Measurements from ENCODE around the gene VSTM5.
"Not testable (repeated sequence)": the region's sequence is repeated elsewhere in the genome, so short reads cannot be mapped to it uniquely, and the experiment has no call there.

Gene VSTM5, protein sequence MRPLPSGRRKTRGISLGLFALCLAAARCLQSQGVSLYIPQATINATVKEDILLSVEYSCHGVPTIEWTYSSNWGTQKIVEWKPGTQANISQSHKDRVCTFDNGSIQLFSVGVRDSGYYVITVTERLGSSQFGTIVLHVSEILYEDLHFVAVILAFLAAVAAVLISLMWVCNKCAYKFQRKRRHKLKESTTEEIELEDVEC

DNA sequence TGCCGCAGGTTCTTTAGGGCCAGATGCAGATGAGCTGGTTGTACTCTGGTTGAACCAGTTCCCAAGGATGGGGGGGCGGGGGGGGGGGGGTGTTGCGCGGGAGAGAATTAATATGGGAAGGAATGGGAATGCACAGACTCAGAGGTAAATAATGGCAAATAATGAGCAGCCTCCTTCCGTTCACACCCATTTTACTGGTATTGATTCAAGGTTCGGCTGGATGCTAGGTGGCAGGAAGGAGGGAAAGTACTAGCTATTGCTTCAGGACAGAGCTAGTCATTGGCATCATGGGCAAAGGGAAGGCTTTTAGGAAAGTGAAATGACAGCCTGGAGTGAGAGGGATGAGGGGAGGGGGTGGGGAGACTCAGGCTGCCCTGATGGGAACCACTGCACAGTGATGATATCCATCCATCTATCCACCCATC lies at the start of gene VSTM5:
Gene VSTM5 (minus strand): TSS at position 25 of the 425 bp plus-strand sequence. CDS start 116 bp downstream, outside the sequence.
- in situ Hi-C loops (cut with HindIII; ENCODE audit: low sequenced_read_pairs) = no loop called here
- no peak for TF ChIP-seq CTCF (IDR thresholded peaks at IDR 0.05; ENCODE audit: low read depth, low read length)
- DNase-seq (ENCODE audit: low read depth, low spot score) = no peak
- peak within 1 kb of the TSS; percentile 38 for H3K4me3 ChIP-seq (ENCODE audit: low read depth, low read length)

DNA sequence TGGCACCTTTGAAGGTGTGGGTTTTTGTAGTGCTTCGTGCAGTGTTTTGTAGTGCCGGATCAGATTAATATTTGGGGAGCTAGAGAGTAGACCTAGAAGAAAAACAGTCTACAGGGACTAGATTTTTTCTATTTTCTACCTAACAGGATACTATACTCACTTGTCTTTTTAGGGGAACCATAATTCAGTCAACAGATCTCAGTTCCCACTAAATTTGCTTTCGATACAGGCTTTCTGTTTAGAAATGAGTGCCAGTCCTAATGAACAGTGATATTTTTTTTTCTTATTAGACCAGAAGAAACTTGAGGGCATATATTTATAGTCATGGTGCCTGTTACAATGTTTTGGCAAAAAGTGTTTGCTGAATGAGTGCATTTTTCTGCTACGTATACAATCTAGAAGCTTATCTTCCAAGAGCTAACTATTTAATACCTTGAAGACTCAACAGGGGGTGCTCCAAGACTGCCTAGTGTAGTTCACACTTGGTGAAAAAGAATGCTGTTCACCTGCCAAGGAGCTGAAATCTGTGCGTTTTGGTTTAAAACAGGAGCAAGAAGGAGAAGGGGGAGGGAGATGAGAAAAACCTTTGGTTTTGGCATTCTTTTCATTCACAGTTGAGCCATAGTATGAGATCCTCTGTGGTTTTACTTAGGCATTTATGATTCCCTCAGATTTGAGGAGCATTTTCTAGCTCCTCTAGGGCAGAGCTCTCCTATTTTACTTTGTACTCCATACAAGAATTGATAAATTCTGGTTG lies 44.9 kb upstream of the VSTM5 start:
- DNase-seq (ENCODE audit: low read depth, low spot score) = peak; percentile 87
- in situ Hi-C loops (cut with HindIII; ENCODE audit: low sequenced_read_pairs) = no loop called here
- TF ChIP-seq CTCF (IDR thresholded peaks at IDR 0.05; ENCODE audit: low read depth, low read length) = peak; percentile 71
- no peak overlapping the region for H3K4me3 ChIP-seq (ENCODE audit: low read depth, low read length)

- in situ Hi-C loops (cut with HindIII; ENCODE audit: low sequenced_read_pairs) = no loop called here
- no peak for TF ChIP-seq CTCF (IDR thresholded peaks at IDR 0.05; ENCODE audit: low read depth, low read length)
These were observed 40.1 kb upstream of the VSTM5 start for GRCh38 chr11:93890391-93891051.

GRCh38 chr11:93887111-93887510 lies 36.7 kb upstream of the VSTM5 start:
- no peak for DNase-seq (ENCODE audit: low read depth, low spot score)
- no peak for TF ChIP-seq CTCF (IDR thresholded peaks at IDR 0.05; ENCODE audit: low read depth, low read length)
- in situ Hi-C loops (cut with HindIII; ENCODE audit: low sequenced_read_pairs) = no loop called here
- H3K4me3 ChIP-seq (ENCODE audit: low read depth, low read length) = no peak overlapping the region

More at GRCh38 chr11:93890391-93891051, 40.1 kb upstream of the VSTM5 start:
- no peak overlapping the region for H3K4me3 ChIP-seq (ENCODE audit: low read depth, low read length)
- DNase-seq (ENCODE audit: low read depth, low spot score) = no peak

DNA sequence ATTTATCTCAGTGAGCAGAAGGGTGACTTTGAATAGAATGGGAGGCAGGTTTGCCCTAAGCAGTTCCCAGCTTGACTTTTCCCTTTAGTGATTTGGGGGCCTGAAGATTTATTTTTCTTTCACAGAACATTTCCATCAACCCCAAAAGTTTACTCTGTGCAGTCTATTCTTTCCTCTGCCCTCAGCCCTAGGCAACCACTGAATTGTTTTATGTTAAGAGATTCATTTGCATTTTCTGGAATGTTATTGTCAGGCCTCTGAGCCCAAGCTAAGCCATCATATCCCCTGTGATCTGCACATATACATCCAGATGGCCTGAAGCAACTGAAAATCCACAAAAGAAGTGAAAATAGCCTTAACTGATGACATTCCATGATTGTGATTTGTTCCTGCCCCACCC lies 28.7 kb upstream of the VSTM5 start:
- H3K4me3 ChIP-seq (ENCODE audit: low read depth, low read length); DNase-seq (ENCODE audit: low read depth, low spot score); in situ Hi-C loops (cut with HindIII; ENCODE audit: low sequenced_read_pairs): not testable (repeated sequence)

DNA sequence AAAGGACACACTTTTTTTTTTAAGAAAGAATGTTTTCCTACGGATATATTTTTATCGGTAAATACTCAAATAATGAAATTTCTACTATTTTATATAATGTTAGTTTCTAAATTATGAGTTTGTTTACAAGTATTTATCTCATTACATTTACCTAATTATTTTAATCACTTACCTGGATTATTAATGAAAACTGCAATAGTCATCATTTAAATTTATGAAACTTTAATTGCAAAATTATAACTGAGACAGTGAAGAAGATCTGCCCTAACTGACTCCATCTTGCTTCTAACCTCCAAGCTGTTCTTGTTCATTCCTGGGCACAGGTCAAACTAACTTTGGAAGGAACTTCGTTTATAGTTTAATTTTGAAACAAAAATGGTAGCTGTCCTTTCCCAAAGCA lies 25.2 kb upstream of the VSTM5 start:
- TF ChIP-seq CTCF (IDR thresholded peaks at IDR 0.05; ENCODE audit: low read depth, low read length) = no peak
- in situ Hi-C loops (cut with HindIII; ENCODE audit: low sequenced_read_pairs) = no loop called here
- DNase-seq (ENCODE audit: low read depth, low spot score) = no peak
- no peak overlapping the region for H3K4me3 ChIP-seq (ENCODE audit: low read depth, low read length)

DNA sequence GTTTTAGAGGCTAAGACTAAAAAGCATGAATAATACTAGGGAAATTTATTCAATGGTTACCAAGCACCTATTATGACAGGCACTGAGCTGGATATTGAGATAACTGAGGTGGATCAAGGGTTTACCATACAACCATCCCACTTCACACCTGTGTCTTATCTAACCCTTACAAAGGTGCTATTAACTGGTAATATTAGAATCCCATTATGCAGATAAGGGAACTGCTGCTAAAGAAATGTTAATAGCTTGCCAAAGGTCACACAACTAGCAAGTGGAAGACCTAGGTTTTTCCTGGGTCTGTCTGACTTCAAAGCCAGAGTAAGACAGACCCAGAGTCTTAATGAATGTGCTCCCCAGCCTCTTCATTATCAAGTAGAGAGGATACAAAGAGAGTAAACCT lies 21.1 kb upstream of the VSTM5 start:
- in situ Hi-C loops (cut with HindIII; ENCODE audit: low sequenced_read_pairs) = no loop called here
- no peak for TF ChIP-seq CTCF (IDR thresholded peaks at IDR 0.05; ENCODE audit: low read depth, low read length)
- no peak overlapping the region for H3K4me3 ChIP-seq (ENCODE audit: low read depth, low read length)
- no peak for DNase-seq (ENCODE audit: low read depth, low spot score)

All from astrocyte of the spinal cord (primary cell).